HG02885 (cell line): Measurements from ENCODE around the gene EHD1.

Experiments used
- ATAC-seq: cut with Tn5 transposase; IDR thresholded peaks from one replicate; pipeline ENCODE4 v1.9.1; 2021; ENCODE audit warnings: mild to moderate bottlenecking; ENCODE audit not compliant: unreplicated experiment, poor library complexity

Gene EHD1

DNA sequence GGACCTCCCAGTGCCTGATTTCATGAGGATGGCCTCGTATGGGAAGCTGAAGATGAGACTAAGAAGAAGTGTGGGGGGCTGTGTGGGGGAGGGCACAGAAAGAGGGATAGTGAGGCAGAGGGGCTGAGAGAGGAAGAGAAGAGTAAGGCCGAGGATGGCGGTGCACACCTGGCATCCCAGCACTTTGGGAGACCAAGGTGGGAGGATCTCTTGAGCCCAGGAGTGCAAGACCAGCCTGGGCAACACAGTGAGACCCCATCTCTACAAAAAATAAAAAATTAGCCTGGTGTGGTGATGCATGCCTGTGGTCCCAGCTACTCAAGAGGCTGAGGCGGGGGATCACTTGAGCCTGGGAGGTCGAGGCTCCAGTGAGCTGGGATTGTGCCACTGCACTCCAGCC, 13.5 kb upstream of the EHD1 start:
- ATAC-seq: no peak

DNA sequence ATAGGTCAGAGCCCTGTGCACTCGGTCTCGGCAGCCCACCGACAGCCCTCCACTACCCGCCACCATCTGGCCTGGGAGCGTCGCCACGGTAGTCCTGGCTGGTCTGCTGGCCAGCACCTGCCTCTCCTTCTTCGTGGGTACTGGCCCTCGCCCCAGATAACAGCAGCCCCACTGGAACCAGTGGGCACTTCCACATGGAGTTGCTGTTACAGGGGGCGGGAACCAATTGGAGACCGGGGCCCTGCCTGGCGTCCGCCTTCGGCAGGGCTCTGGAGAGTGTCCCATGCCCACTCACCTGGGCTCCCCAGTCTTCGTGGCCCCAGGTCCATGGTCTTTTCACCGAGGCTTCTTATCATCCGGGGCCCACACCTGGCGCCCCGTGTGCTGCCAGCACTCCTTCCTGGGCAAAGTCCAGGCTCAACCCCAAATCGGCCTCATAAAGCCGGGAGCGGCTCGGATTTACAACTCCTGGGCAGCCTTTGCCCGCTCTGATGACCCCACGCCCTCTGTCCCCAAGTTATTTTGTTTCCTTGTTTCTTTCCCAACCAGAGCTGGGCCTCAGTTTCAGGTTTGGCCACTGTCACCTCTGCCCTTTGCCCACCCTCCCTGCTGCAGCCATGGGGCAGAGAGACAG, 12.9 kb upstream of the EHD1 start:
- no peak for ATAC-seq

DNA sequence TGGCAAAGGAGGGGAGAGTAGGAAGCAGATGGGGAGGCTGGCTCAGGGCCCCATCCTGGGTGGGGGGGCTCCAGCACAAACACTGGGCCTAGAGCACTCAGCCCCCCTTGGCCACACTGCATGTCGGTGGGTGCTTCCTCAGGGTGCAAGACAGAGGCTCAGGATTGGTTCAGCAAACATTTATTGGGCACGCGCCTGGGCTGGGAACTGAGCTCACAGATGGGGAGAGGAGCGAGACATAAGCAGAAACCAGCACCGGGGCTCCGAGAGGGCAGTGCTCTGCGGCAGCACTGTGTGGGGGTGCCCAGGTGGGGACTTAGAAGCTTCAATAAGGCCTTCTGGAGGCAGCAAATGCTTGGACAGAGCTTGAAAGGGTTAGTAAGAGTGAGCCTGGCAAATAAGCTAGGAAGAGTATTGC, 12.1 kb upstream of the EHD1 start:
- ATAC-seq: no peak

DNA sequence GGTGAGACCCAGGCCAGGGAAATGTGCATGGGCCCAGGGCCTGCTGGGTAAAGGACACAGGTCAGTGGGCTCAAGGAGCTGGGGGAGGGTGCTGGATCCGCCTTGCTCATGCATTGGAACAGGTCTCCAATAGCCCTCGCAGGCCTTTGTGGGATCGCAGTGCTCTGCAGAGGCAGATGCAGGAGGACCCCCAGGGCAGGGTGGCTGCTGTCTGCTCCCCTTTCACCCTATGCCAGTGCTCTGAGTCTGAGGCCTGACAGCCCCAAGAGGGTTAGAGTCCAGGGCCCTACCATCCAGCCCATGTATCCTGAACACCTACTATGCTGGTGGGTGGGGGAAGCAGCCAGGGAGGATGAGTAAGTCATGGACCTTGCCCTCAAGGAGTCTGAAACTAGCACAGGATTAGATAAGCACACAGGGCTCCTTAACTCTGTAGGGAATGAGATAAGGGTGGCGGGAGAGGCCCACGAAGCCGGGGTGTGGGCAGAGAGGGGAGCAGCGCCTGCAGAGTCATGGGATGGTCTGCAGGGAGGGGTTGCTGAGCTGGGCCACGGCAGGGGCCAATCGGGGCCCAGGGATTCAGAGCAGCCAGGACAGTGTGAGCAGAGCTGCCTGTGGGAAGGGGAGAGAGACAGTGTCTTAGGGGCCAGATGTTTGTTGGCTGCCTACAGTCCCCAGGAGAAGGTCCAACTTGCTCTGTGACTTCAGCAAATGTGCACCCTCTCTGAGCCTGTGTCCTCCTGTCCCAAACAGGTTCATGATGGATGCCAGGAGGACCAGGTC, 10.5 kb upstream of the EHD1 start:
- no peak for ATAC-seq

DNA sequence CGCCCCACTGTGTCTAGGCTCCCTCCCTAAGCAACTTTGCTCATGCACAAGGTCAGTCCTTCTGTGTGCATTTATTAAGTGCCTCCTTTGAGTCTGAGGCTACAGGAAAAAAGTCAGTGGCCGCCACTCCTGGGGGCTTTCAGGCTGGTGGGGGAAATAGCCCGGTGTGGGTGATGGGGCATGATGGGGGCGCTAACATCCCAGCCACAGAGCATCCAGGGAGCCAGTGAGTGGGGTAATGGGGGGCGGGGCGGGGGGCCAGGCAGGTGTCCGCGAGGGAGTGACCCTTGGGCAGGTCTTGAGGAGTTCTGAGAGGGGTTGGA, 9.9 kb upstream of the EHD1 start:
- no peak for ATAC-seq

DNA sequence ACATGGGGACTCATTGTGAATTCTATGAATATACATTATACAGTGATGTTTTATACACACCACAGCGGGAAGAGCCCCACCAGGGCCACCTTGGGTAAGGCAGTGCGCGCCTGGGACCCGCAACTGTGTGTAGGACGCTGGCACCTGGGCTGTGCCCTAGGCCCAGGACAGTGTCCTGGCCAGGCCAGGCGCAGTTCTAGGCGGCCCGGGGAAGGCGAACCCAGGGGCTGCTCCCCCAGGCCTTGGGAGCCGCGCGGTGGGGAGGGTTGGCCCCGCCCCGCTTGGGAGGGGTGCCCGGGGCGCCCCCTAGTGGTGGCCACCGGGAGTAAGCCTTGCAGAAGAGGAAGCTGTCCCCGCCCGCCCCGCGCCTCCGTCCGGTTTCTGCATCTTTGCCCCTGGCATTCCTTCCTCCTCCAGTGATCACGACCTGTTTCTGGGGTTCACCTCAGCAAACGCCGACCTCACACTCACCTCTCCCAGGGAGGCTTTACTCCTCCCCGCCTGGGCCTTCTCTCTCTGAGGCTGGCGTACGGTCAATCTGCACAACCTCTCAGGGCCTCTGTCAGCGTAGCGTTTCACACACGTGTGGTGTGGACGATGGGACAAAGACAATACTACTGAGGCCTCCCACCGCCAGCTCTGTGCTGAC, 9.5 kb upstream of the EHD1 start:
- peak; percentile 80 for ATAC-seq

DNA sequence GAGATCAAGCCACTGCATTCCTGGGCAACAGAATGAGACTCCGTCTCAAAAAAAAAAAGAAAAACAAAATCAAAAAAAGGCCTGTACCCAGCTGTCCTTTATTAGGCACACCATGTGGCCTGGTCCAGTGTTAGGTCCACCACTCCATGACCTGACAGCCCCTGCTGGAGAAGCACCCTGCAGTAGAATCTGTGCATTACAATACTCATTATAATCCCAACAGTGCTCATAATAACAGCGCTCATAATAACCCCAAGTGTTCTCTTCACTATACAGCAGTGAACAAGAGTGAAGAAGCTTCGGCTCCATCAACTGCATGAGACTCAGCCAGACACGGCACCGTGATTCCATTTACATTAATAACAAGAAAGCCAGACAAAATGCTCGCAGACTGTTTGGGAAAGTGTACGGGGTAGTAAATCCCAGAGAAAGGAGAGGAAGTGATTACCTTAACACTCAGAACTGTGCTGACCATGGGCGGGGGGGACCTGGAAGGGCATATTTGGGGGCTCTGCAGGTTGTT, 8.9 kb upstream of the EHD1 start:
- no peak for ATAC-seq

DNA sequence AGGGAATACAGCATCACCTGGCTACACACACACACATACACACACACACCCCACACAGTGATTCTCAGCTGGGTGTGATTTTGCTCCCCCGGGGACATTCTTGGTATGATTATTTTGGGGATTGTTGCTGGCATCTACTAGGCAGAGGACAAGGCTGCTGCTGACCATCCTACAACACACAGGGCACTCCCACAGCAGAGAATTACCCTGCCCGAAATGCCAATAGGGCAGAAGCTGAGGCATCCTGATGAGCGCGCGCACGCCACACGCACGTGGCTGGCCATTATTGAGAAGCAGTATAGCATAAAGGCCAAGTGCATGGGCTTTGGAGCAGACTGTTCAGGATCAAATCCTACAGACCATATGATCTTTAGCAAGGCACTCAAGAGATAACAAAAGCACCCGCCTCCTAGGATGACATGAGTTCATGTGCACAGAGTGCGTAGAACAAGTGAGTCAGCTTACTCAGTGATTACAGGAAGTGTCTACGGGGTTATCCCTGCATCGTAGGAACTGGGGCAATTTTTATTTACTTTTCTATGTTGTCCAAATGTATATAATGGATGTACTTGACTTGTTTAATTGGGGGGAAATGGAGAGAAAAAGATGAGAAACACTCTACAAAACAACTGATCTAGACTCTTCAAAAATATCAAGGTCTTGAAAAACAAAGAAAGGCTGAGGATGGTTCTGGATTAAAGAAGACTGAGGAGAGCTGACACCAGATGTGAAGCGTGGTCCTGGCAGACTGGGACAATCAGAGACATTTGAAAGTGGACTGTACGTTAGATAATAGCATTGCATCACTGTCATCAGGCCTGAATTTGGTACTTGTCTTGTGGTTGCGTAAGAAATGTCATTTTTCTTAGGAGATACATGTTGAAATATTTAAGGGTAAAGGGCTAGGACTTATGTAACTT, 7.2 kb upstream of the EHD1 start:
- no peak for ATAC-seq

DNA sequence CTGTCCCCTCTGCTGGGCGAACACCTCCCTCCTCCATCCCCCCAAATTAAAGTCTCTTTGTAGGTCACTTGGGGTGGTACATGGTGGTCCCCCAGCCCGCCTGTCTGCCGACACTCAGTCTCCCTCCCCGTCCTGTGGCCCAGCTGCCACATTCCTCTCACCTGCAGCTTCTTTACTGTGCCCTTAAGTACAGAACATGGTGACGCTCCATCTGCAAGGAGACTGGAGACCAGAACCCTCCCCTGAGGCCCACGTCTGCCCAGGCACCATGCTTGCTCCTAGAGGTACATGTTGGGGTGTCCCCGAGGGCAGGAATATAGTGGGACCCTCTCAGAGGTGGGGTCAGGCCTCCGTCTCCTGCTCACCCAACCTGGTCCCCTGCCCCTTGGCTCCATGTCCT, 5.6 kb upstream of the EHD1 start:
- ATAC-seq: no peak

DNA sequence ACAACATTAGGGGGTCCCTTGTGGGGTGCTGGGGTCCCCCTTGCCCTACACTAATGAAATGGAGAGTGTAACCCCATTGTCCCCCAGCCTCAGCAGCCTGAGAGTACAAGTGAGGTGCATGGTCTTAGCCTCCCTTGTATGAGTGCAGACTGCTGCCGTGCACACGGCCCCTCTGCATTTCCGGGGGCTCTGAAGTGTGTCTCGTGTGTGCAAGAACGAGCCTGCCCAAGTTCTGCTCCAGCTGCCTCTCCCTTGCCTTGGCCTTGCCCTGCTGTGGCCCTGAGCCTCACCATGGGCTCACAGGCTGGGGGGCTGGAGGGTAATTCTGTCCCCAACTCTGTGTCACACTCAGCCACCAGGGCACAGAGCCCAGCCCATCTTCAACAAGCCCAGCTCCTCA, 5.2 kb upstream of the EHD1 start:
- ATAC-seq: no peak

DNA sequence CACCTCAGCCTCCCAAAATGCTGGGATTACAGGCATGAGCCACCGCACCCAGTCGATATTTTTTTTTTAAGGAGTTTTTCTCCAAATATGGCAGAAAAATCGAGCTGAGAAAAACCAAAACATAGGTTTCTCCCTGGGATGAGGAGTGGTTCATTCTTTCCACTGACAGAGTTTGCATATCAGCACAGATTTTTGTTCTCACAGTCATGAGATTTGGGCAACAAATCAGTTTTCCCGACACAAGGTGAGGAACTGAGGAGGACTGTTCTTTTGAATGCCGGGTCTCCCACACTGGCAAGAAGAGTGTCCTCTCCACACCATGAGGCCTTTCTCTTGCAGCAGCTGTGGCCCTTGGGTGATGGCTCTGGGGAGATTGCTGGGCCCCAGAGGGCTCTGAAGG, 3.8 kb upstream of the EHD1 start:
- ATAC-seq: no peak

DNA sequence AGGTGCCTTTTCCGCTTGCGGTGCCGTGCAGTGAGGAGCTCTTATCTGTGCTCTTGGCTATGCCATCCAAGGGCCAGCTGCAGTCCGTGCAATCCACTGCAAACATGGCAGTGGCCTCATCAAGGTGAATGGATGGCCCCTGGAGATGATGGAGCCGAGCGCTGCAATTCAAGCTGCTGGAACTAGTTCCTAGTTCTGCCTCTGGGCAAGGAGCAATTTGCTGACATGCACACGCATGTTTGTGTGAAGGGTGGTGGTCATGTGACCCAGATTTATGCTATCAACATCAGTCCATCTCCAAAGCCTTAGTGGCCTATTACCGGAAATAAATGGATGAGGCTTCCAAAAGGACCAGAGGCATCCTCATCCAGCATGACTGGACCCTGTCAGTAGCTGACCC, 3.1 kb upstream of the EHD1 start:
- no peak for ATAC-seq

DNA sequence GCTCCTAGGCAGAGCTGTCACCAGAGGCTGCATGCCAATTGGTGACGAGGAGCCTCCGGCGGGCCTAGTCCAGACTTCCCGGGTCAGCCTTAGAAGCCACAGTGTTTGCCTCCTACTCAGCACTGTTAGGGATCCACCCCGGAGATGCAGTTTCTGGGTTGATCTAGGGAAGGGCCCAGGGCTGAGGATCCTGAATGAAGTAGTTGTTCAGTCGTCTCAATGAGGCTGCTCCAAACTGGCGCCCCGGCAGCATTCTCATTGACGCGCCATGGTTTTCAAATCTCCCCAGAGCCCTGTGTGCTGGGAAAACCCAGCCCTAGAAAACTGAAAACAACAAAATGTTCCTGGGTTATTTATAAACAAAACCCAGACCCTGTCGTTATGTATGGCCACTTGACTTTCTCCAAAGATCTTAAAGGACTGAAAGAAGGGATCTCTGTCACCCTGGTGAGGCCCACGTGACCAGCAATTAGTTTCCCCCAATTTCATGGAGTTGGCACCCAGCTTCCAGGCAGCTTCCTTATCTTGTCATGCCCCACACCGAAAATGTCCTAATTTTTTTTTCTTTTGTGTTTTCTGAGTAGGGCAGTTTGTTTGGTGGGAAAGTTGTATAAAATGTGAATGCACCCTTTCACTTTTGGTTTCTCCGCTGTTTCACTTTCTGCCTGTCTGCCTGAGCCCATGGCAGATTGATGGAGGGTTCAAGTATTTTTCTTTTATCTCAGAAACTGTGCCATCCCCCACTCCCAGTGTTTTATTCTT, 2.0 kb upstream of the EHD1 start:
- no peak for ATAC-seq

DNA sequence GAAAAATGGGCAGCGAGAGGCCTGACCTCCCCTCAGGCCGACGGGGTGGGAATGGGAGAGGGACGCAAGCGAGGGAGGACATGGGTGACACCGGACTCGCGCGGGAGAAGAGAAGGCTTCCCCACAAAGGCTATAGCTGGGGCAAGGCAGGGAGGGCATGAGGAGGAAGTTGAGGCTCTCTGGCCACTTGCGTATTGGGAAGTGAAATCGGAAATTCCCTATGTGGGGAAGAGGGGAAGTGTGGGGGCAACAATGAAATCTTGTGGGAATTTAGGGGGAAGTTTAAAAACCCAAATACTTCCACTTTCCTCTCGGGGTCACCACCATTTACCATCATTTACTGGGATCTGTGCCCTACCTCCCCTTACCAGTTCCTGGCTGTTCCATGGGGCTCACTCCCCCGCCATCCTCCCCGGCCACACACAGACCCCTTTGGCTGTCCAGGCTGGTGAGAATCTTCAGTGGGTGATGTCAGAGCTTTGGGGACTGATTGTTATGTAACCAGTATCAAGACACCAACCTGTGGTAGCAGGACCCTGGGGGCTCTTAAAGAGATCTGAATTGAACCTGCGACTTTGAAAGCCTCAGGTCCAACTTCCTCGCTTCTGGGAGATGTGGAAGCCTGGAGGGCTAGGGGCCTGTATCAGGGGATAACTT, 951 bp upstream of the EHD1 start:
- ATAC-seq: no peak

DNA sequence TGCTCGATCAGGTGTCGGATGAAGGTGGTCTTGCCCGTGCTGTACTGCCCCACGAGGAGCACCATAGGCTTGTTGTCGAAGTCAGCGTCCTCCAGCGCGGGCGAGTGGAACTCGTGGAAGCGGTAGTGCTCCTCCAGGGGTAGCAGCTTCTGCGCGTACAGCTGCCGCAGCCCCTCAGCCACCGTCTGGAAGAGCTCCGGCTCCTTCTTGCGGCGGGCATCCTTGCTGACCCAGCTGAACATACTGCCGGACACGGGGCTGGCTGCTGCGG, 263 bp downstream of the EHD1 start:
- no peak for ATAC-seq

DNA sequence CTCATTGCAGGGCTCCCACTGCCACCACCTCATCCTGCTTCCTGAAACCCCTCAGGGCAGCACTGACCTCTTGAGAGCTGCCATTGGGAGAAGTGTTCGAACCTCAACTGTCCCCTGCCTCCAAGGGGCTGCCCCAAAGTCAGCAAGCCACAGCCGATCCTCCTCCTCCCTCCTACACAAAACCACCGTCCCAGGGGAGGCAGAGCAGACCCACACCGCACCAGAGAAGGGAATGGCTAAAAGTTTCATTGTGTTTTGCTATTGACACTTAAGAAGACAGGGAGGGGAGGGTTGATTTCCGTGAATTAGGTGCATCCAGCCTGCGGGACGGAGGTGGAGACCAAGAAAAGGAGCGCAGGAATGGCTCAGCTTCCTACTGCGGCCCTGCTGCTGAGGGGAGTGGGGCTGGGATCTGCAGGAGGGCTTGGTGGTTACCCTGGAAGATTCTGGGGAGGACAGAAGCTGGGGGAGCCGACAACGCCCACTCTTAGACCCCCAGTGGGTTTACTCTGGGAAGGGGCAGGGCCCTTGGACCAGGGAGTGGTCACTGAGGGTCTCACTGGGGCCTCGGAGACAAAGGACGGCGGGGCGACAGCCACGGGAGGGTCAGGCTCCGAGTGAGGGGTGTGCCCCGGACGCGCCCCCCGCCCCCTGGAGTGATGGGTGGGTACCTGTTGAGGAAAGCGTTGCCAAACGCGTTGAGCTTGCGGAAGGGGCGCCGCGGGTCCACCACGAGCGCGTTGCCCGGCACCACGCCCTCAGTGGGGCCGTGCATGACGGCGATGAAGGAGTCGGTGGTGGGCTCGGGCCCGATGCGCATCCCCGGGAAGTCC, 815 bp downstream of the EHD1 start:
- ATAC-seq: peak; percentile 6

DNA sequence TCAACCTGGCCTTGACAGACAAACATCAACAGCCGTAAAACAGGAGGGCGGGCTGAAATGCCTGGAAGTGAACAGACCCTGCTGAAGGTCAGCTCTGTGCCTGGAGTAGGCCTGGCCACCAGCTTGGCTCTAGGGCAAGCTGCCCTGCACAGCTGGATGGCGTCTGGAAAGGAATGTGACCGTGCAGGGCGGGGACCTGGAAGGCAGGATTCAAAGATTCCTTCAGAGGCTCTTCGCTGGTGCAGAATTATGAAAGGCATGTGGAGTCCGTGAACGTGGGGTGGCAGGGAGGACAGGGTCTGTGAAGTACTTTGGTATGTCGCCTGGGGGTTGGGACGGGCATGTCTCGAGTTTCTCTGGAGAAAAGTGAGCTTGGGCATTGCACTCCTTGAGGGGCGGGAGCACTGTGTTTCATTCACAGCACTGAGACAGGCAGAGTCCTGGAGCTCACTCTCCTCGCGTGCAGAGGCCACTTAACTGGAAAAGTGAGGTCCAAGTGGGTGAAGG, 1.5 kb downstream of the EHD1 start:
- ATAC-seq: no peak

DNA sequence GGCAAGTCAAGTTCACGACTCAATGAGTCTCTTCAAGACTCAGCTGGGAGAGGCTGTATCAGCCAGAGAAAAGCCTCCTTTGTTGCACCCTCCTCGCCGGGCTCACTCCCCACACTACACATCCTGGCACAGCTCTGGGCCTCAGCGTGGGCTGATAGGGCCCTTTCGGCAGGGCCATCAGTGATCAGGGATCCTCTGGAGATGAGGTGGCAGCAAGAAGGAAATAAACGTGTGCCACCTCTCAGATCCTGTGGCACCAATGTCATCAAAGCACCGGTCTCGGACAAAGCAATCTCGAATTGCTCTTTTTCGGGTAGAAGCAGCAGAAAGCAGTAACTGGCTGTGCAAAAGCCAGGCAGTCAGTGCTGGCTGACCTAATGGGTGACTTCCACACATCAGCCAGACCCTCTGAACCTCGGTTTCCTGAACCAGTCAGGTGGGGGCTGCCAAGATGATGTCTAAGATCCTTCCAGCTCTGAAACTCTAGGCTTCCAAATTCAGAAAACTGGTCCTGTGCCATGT, 2.1 kb downstream of the EHD1 start:
- no peak for ATAC-seq
